Measurements from ENCODE around the gene BRAF. TPM values are rescaled to one million over a fixed set of nuclear protein-coding genes. Genes with fewer than 3 reads are reported as not detected.

BRAF gene
- total RNA-seq, 2 donors from 2014 or later, result 45.7 to 46.7 TPM

DNA sequence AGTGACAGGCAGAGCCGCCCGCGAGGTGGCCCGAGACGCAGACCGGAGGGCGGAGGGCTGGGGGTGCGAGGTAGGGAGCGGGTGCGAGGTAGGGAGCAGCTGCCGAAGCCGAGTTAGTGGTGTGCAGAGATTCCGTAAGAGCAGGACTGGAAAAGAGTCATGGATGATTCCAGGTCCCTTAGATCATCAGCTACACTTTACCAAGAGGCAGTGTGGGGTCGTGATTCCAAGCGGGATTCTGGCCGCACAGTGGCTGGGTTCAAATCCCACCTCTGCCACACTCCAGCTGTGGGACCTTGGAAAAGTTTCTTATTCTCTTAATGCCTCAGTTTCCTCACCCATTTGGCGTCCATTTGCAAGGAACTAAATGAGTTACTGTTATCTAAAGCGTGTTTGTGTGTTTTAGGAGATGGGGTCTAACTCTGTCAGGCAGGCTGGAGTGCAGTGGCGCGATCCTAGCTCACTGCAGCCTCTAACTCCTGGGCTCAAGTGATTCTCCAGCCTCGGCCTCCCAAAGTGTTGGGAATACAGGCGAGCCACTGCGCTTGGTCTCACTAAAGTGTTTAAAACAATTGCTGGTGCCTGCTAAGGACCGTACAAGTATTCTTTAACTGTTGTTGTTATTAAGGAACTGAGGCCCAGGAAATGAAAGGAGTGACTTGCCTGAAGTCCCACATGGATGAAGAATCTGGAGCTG, 227.1 kb downstream of the BRAF start:
- peaks cover 19% of the 10 kb centered on the region for H3K4me1 Mint-ChIP-seq
- H3K9me3 Mint-ChIP-seq, result no peaks in the 10 kb centered on the region
- Histone ChIP-seq H3K9ac (ENCODE audit: extremely low read depth, low read length, poor library complexity, severe bottlenecking) (peak overlapping the region; percentile 50), H3K9me3 (ENCODE audit: control insufficient read depth, low read length) (no peaks in the 10 kb centered on the region), H3K4me3 (ENCODE audit: low read length) (peak overlapping the region; percentile 89), H3K27ac (ENCODE audit: low read depth, low read length) (peak overlapping the region; percentile 87), H3K36me3 (ENCODE audit: control insufficient read depth, insufficient read depth, low read length) (peaks cover 4% of the 10 kb centered on the region), H3K27me3 (ENCODE audit: control insufficient read depth, insufficient read depth, low read length, poor library complexity, severe bottlenecking) (no peaks in the 10 kb centered on the region), H3K4me1 (ENCODE audit: control insufficient read depth, insufficient read depth, low read length) (no peaks in the 10 kb centered on the region)
- H3K4me3 Mint-ChIP-seq, result peak overlapping the region; percentile 97
- TF ChIP-seq, protein P1, sequence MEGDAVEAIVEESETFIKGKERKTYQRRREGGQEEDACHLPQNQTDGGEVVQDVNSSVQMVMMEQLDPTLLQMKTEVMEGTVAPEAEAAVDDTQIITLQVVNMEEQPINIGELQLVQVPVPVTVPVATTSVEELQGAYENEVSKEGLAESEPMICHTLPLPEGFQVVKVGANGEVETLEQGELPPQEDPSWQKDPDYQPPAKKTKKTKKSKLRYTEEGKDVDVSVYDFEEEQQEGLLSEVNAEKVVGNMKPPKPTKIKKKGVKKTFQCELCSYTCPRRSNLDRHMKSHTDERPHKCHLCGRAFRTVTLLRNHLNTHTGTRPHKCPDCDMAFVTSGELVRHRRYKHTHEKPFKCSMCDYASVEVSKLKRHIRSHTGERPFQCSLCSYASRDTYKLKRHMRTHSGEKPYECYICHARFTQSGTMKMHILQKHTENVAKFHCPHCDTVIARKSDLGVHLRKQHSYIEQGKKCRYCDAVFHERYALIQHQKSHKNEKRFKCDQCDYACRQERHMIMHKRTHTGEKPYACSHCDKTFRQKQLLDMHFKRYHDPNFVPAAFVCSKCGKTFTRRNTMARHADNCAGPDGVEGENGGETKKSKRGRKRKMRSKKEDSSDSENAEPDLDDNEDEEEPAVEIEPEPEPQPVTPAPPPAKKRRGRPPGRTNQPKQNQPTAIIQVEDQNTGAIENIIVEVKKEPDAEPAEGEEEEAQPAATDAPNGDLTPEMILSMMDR (conservative IDR thresholded peaks at IDR 0.05), result no peak
- no peaks in the 10 kb centered on the region for H3K27me3 Mint-ChIP-seq (ENCODE audit: insufficient read depth)
- DNase-seq, result no peak
- peak overlapping the region; percentile 99 for H3K27ac Mint-ChIP-seq
- H3K36me3 Mint-ChIP-seq (ENCODE audit: low read depth), result peaks cover 5% of the 10 kb centered on the region
- 33 to 61% methylated on average over 12 to 24 of the region's 24 CpGs for WGBS, 2 experiments (ENCODE audit: insufficient coverage in 1 of 2, insufficient read length in 1 of 2)

DNA sequence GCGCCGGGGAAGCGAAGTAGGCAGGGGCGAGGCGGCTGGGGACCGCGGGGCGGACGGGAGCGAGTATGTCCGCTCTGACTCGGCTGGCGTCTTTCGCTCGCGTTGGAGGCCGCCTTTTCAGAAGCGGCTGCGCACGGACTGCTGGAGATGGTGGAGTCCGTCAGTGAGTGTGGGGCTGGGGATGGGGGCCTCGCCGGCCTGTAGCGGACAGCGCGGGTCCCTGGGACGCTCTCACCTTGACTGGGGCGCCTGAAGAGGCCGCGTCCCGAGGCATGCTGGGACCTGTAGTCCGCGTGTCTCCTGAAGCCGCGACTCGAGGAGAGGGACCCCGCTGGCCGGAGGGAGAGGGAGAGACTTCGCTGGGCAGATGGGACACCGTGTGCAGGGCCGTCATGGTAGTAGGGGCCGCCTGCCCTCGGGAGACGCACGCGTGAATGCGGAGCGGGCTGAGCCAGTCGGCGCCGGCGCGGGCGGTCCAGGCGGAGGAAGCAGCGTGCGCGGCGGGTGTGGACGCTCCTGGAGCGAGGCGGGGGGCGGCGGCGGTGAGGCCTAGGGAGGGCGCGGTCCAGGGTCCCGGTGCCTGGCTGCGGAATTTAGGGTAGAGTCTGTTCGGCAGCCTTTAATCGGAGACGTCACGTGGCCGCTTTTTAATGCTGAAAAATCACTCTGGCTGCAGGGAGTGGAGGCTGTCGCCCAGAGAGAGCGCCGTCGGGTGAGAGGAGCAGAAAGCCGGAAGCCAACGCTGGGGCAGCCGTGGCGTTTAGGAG, 227.9 kb downstream of the BRAF start, which contains the start of gene NDUFB2:
NDUFB2 (plus strand) TSS at position 29 of the 767 bp plus-strand sequence; CDS start at position 66, 37 bp downstream.
- 0% methylated on average over 23 to 82 of the region's 82 CpGs for WGBS, 2 experiments (ENCODE audit: insufficient coverage in 1 of 2, insufficient read length in 1 of 2)
- Mint-ChIP-seq H3K4me1 (peaks cover 19% of the 10 kb centered on the region), H3K4me3 (peak within 1 kb of the TSS; percentile 97), H3K27ac (peak within 1 kb of the TSS; percentile 99), H3K36me3 (ENCODE audit: low read depth) (peaks cover 6% of the 10 kb centered on the region), H3K27me3 (ENCODE audit: insufficient read depth) (no peaks in the 10 kb centered on the region), H3K9me3 (no peaks in the 10 kb centered on the region)
- TF ChIP-seq, protein P1 (conservative IDR thresholded peaks at IDR 0.05), result no peak
- Histone ChIP-seq H3K36me3 (ENCODE audit: control insufficient read depth, insufficient read depth, low read length) (peaks cover 4% of the 10 kb centered on the region), H3K27ac (ENCODE audit: low read depth, low read length) (peak within 1 kb of the TSS; percentile 87), H3K9me3 (ENCODE audit: control insufficient read depth, low read length) (no peaks in the 10 kb centered on the region), H3K27me3 (ENCODE audit: control insufficient read depth, insufficient read depth, low read length, poor library complexity, severe bottlenecking) (no peaks in the 10 kb centered on the region), H3K9ac (ENCODE audit: extremely low read depth, low read length, poor library complexity, severe bottlenecking) (peak within 1 kb of the TSS; percentile 50), H3K4me1 (ENCODE audit: control insufficient read depth, insufficient read depth, low read length) (no peaks in the 10 kb centered on the region), H3K4me3 (ENCODE audit: low read length) (peak within 1 kb of the TSS; percentile 89)
- peak; percentile 94 for DNase-seq

DNA sequence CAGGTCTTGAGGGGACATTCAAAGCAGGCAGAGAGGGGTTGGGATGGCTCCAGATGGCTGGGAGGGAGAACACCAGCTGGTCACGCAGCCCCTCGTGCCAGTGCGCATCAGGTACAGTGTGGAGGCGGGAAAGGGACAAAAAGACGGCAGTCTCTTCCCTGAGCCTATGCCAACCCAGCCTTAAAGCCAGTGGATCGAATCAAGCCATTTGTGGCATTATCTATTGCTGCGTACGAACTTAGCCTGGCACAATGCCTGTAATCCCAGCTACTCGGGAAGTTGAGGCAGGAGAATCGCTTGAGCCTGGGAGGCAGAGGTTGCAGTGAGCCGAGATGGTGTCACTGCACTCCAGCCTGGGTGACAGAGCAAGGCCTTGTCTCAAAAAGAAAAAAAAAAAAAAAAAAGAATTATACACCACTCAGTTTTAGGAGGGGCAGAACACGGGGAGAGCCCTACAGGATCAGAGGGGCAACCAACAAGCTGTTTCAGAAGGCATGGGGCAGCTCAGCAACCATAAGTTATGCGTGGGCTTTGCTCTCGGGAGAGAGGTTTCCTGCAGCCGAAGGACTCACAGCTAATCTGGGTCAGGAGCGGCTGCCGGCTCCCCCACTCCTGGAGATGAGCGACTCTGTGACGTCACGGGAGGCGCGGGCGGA, 228.6 kb downstream of the BRAF start:
- Mint-ChIP-seq H3K36me3 (ENCODE audit: low read depth) (peaks cover 5% of the 10 kb centered on the region), H3K4me1 (peaks cover 19% of the 10 kb centered on the region), H3K4me3 (peak overlapping the region; percentile 97), H3K27ac (peak overlapping the region; percentile 99), H3K27me3 (ENCODE audit: insufficient read depth) (no peaks in the 10 kb centered on the region), H3K9me3 (no peaks in the 10 kb centered on the region)
- no peaks in the 10 kb centered on the region for H3K9me3 ChIP-seq (ENCODE audit: control insufficient read depth, low read length)
- no peaks in the 10 kb centered on the region for H3K4me1 ChIP-seq (ENCODE audit: control insufficient read depth, insufficient read depth, low read length)
- H3K27me3 ChIP-seq (ENCODE audit: control insufficient read depth, insufficient read depth, low read length, poor library complexity, severe bottlenecking), result no peaks in the 10 kb centered on the region
- peak overlapping the region; percentile 50 for H3K9ac ChIP-seq (ENCODE audit: extremely low read depth, low read length, poor library complexity, severe bottlenecking)
- 40 to 69% methylated on average over 13 to 23 of the region's 23 CpGs for WGBS, 2 experiments (ENCODE audit: insufficient coverage in 1 of 2, insufficient read length in 1 of 2)
- peak; percentile 98 for DNase-seq
- peak overlapping the region; percentile 53 for H3K27ac ChIP-seq (ENCODE audit: low read depth, low read length)
- peak overlapping the region; percentile 89 for H3K4me3 ChIP-seq (ENCODE audit: low read length)
- H3K36me3 ChIP-seq (ENCODE audit: control insufficient read depth, insufficient read depth, low read length), result peaks cover 10% of the 10 kb centered on the region
- TF ChIP-seq, protein P1 (conservative IDR thresholded peaks at IDR 0.05), result no peak

All from endodermal cell (in vitro differentiated cells).